Chondrocyte (in vitro differentiated cells): ENCODE measurements around the gene DTL. TPM values are rescaled to one million over a fixed set of nuclear protein-coding genes. Genes with fewer than 3 reads are reported as not detected.

Experiments used
- DNase-seq: peaks from one replicate; pipeline ENCODE4 v3.0.0; 2021; ENCODE audit warnings: mixed read lengths, low spot score
- H3K27ac Mint-ChIP-seq: one replicate; pipeline ENCODE4 v1.8.0; 2021; ENCODE audit warnings: mild to moderate bottlenecking, moderate library complexity, mixed read lengths; ENCODE audit not compliant: unreplicated experiment
- H3K27me3 Mint-ChIP-seq: 2 replicates; pipeline ENCODE4 v1.8.0; 2021; ENCODE audit warnings: low read depth, mixed read lengths
- H3K36me3 Mint-ChIP-seq: 2 replicates; pipeline ENCODE4 v1.8.0; 2021; ENCODE audit warnings: low read depth, mixed read lengths
- H3K4me1 Mint-ChIP-seq: 2 replicates; pipeline ENCODE4 v1.8.0; 2021; ENCODE audit warnings: low read depth, mild to moderate bottlenecking, mixed read lengths
- H3K4me3 Mint-ChIP-seq: one replicate; pipeline ENCODE4 v1.8.0; 2021; ENCODE audit warnings: mild to moderate bottlenecking, moderate library complexity, mixed read lengths; ENCODE audit not compliant: unreplicated experiment
- H3K9me3 Mint-ChIP-seq: 2 replicates; pipeline ENCODE4 v1.8.0; 2021; ENCODE audit warnings: low read depth, mixed read lengths
- CTCF ChIP-seq: fragments of 200-600 bp; sonication (generic); IDR thresholded peaks from 2 replicates; pipeline ENCODE4 v1.5.0; 2021; ENCODE audit warnings: antibody characterized with exemption, mild to moderate bottlenecking, moderate library complexity
- total RNA-seq: library from RNA; stranded (reverse); gene quantifications from 3 replicates; pipeline ENCODE4 v1.2.1, GENCODE V29; 2021

Gene DTL
- total RNA-seq, 1 donor from 2014 or later: 3.6 TPM

GRCh38 chr1:212133319-212133718 lies 97.8 kb downstream of the DTL start:
- Mint-ChIP-seq H3K36me3 (peaks cover 3% of the 10 kb centered on the region), H3K4me1 (no peaks in the 10 kb centered on the region), H3K9me3 (peaks cover 19% of the 10 kb centered on the region), H3K4me3 (no peak overlapping the region), H3K27me3 (no peaks in the 10 kb centered on the region), H3K27ac (no peak overlapping the region)
- DNase-seq: no peak
- TF ChIP-seq CTCF: no peak

- Mint-ChIP-seq H3K9me3 (peaks cover 19% of the 10 kb centered on the region), H3K27me3 (no peaks in the 10 kb centered on the region)
Observed at GRCh38 chr1:212135166-212135565, 99.6 kb downstream of the DTL start.

GRCh38 chr1:212137854-212138253 lies 102.3 kb downstream of the DTL start:
- no peaks in the 10 kb centered on the region for H3K4me1 Mint-ChIP-seq
- peaks cover 19% of the 10 kb centered on the region for H3K9me3 Mint-ChIP-seq
- H3K27me3 Mint-ChIP-seq: no peaks in the 10 kb centered on the region
- H3K27ac Mint-ChIP-seq: no peak overlapping the region
- no peak overlapping the region for H3K4me3 Mint-ChIP-seq
- no peak for TF ChIP-seq CTCF
- peaks cover 3% of the 10 kb centered on the region for H3K36me3 Mint-ChIP-seq
- DNase-seq: no peak

More at GRCh38 chr1:212135166-212135565, 99.6 kb downstream of the DTL start:
- no peak overlapping the region for H3K4me3 Mint-ChIP-seq
- no peak for DNase-seq
- TF ChIP-seq CTCF: no peak
- H3K27ac Mint-ChIP-seq: no peak overlapping the region
- peaks cover 3% of the 10 kb centered on the region for H3K36me3 Mint-ChIP-seq
- no peaks in the 10 kb centered on the region for H3K4me1 Mint-ChIP-seq

GRCh38 chr1:212138457-212138856 lies 102.9 kb downstream of the DTL start:
- no peak for DNase-seq
- H3K4me3 Mint-ChIP-seq: no peak overlapping the region
- H3K27me3 Mint-ChIP-seq: no peaks in the 10 kb centered on the region
- peaks cover 3% of the 10 kb centered on the region for H3K36me3 Mint-ChIP-seq
- no peak overlapping the region for H3K27ac Mint-ChIP-seq
- H3K9me3 Mint-ChIP-seq: peaks cover 19% of the 10 kb centered on the region
- no peaks in the 10 kb centered on the region for H3K4me1 Mint-ChIP-seq
- no peak for TF ChIP-seq CTCF

- Mint-ChIP-seq H3K27ac (no peak overlapping the region), H3K36me3 (peaks cover under 1% of the 10 kb centered on the region), H3K4me1 (no peaks in the 10 kb centered on the region), H3K27me3 (no peaks in the 10 kb centered on the region), H3K4me3 (no peak overlapping the region), H3K9me3 (peaks cover 17% of the 10 kb centered on the region)
- DNase-seq: no peak
- no peak for TF ChIP-seq CTCF
Observed at GRCh38 chr1:212139526-212140135, 104.1 kb downstream of the DTL start.
